Islet precursor cell (in vitro differentiated cells): Measurements from ENCODE around the gene PCSK7.
A peak's percentile ranks its signal among the peaks of the same experiment; 100 is the strongest.
"Not testable (repeated sequence)": the region's sequence is repeated elsewhere in the genome, so short reads cannot be mapped to it uniquely, and the experiment has no call there.

Experiments
- DNase-seq: peaks from one replicate; pipeline ENCODE4 v3.0.0-alpha.2; 2018

Gene PCSK7

DNA sequence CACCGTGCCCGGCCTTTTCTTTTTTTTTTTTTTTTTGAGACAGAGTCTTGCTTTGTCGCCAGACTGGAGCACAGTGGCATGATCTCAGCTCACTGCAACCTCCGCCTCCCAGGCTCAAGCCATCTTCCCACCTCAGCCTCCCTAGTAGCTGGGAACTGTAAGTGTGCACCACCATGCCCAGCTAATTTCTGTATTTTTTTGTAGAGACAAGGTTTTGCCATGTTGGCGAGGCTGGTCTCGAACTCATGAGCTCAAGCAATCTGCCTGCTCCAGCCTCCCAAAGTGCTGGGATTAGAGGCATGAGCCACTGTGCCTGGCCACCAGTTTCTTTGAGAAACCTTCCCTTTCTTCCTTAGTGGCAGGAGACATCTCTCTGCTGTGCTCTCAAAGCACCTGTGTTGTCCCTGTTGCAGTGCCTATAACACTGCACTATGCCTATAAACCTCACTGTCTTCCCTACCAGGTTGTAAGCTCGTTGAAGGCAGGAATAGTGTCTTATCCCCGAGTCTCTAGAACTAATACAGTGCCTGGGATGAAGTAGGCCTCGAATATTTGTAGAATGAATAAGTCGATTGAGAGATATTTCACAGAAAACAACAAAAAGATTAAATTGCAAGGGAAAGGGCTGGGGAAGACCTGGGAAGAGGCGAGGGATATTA lies 19.0 kb downstream of the PCSK7 start:
- no peak for DNase-seq

DNA sequence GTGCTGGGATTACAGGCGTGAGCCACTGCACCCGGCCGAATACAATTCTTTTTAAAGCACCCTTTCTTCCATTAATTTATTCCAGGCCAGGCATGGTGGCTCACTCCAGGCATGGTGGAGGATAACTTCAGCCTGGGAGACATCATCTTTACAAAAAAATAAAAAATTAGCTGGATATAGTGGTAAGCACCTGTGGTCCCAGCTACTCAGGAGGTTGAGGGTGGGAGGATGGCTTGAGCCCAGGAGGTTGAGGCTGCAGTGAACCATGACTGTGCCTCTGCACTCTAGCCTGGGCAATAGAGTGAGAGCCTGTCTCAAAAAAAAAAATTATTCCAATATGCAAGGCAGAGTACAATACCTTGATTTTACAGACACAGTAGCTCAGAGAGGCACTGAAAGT lies 21.3 kb downstream of the PCSK7 start:
- DNase-seq = no peak

DNA sequence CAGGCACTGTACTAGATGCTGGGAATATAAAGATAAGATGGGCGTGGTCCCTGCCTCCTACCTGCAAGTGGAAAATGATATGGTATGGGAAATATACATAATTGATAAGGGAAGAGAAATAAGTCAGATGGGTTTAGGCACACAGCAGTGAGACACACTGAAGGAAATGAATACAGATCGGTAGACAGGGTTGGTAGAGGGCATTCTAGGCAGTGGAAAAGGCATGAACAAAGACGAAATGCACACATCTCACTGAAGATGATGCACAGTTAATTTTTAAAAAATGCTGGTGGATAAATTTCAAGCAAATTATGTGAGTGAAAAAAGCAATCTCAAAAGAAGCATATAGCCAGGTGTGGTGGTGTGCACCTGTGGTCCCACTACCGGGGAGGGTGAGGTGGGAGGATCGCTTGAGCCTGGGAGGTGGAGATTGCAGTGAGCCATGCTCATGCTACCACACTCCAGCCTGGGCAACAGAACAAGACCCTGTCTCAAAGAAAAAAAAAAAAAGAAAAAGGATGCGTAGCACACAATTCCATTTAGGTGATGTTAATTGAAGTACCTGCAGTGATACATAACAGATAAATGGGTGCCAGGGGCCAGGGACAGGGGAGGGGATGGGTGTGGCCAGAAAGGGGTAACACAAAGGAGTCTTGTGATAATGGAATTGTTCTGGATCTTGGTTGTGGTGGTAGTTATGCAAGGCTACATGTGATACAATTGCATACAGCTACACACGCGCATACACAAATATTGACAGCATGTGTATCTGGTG lies 22.3 kb downstream of the PCSK7 start:
- peak; percentile 71 for DNase-seq

DNA sequence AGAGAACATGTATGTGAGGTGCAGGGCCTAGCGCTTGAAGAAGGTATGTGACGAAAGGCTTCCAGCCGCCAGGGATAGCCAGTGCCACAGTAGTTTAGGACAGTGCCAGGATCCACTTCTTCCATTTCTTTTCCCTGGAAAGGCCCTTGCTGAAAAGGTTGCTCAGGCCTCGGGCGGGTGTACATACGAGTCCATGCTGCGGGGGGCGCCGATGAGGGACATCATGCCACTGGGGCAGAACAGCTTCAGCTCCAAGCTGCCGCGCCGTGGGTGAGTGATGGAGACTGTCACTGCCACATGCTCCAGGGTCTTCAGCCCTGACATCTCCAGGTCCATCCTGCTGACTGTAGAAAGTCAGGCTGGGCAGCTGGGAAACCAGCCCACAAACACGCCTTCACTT lies 23.2 kb downstream of the PCSK7 start:
- not testable (repeated sequence) for DNase-seq

DNA sequence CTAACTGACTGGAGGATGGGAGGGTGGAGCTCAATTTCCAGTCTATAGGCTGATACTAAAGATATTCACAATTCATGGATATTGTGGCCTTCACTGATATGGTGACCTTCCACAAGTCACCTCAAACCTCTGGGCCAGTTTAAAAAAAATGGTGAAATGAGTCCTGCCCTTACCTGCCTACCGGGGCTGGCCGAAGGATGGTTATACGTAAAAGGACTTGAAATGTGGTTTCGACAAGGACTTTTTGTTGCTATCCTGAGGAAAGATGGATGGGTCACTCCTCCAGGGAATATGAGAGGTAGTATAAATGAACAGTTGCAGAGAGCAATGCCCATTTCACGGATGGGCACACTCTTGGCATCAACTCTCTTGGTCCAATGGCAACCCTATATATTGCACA lies 24.4 kb downstream of the PCSK7 start:
- not testable (repeated sequence) for DNase-seq

DNA sequence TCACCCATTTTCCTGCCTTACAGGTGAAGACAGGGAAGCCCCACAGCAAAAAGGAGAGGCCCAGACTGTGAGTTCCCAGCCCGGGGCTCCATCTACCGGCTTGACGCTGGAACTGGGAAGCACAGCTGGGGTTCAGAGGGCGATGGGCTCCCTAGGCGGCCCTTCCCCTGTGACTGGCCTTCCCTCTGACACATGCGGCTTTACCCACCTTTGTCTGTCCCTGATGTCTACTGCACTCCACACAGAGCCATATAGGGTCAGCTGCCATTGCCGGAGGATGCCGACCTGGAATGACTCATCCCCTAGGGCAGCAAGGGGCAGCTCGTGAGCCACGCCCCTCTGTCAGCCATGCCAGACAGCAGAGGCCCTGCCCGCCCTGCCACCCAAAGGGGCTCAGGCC lies 25.0 kb downstream of the PCSK7 start:
- not testable (repeated sequence) for DNase-seq

DNA sequence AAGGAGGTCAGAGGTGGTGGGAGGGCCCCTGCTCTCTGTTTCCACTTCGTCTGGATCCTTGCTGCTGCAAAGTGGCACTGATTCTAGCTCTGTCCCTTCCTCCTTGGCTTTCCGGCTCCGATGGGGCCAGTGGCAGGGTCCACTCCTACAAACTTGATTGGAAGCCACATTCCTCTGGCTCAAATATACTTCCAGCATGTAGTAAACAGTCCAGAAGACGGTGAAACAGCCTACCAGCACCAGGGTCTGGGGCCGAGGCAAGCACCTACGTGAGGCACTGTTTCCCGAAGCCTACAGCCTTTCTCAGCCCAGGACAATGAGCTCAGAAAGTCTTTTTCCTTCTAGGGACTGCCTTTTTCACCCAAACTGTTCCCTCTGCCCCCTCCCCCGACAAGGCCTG lies 25.8 kb downstream of the PCSK7 start:
- DNase-seq = not testable (repeated sequence)

DNA sequence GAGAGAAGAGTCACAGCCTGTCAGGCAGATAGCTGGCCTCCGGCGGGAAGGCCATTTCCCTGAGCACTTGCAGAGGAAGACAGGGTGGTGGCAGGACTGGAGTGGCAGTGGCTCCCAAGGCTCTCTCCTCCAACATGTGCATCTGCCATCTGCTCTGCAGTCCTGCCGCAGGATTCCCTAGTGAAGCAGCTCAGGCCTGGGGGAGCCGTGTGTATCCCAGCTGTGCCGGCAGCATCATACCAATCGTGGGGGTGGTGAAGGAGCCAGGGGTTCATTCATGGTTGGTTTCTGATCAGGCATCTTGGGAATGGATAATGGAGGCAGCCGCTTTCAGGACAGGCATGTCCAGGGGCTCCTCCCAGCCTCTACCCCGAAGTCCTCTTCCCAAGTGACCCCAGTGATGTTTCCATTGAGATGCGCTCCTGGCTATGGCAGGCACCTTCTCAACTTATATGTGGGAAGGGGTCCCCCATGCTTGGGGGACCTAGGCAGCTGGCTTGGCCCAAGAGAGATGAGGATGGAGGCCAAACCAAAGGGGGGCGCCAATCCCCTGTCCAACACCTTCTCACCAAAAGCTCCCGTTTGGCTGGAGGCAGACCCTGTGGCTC lies 26.6 kb downstream of the PCSK7 start:
- no peak for DNase-seq

DNA sequence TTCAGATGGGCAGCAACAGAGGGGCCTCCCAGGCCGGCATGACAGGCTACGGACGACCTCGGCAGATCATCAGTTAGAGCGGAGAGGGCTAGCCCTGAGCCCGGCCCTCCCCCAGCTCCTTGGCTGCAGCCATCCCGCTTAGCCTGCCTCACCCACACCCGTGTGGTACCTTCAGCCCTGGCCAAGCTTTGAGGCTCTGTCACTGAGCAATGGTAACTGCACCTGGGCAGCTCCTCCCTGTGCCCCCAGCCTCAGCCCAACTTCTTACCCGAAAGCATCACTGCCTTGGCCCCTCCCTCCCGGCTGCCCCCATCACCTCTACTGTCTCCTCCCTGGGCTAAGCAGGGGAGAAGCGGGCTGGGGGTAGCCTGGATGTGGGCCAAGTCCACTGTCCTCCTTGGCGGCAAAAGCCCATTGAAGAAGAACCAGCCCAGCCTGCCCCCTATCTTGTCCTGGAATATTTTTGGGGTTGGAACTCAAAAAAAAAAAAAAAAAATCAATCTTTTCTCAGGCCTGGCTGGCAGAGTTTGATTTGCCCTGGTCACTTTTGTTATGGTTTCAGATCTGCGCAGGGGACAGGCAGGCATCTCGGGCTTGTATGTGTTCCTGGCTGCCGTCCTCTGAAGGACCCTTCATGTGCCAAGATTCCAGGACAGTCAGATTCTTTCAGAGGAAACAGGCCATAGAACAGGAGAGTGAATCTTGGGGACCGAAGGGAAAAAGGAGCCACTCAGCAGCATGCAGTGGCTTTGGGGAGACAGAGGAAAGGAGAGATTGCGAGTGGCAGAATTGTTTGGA lies 27.4 kb downstream of the PCSK7 start:
- DNase-seq = no peak

DNA sequence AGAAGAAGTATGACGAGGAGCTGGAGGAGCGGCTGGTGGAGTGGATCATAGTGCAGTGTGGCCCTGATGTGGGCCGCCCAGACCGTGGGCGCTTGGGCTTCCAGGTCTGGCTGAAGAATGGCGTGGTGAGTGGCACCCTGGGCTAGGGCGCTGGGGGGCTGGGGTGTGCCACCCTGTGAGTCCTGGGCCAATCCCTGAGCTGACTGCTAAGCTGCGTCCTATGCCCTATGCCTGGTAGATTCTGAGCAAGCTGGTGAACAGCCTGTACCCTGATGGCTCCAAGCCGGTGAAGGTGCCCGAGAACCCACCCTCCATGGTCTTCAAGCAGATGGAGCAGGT lies 28.8 kb downstream of the PCSK7 start:
- DNase-seq = no peak

DNA sequence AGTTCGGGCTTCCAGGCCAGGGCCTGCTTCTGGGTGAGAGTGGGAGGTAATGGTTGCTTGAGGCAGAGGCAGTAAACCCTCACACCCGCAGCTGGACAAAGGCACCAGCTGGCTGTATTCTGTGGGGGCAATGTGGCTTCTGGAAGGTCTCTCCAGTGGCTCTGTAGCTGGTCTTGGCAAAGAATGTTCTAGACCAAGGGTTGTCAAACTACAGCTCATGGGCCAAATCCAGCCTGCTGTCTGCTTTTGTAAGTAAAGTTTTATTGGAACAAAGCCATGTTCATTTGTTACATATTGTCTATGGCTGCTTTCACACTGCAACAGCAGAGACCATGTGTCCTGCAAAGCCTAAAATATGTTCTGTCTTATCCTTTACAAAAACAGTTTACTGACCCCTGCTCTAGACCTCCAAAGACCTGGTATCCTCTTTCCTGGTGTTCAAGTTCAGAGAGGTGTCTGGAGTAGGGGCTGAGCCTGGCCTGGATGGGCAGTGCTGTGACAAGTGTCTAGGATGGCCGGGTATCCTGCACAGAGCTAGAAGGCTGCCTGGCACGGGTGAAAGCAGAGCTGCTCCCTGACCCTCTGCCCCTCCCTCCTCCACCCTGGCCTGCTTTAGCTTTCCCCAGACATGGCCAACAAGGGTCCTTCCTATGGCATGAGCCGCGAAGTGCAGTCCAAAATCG lies 29.3 kb downstream of the PCSK7 start:
- DNase-seq = no peak

DNA sequence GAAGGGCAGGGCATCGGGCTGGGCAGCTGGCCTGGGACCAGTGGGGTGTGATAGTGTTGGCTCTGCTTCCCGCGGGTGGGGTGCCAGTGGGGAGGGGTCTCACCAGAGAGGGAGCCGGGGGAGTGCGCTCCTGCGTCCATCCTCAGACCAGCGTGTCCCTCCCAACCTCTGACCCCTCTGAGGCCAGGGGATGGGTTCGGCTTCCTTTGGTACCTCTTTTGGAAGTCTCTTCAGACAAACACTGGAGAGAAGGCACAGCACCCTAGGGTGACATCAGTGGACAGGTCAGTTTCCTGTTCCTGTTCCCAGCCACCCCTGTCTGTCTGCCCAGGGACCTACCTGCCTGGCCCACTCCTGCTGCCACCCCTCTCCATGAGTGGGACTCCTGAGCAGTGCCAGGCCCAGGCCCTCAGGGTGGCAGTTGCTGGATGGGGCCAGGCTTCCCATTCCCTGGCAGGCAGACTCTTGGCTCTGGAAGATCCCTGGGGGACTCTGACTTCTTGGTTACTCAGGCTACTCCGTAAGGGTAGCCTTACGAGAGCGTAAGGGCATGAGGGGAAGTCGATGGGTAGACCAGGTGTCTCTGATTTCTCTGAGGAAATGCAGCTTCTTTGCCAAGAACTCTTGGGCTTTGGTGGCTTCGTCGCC lies 30.1 kb downstream of the PCSK7 start:
- no peak for DNase-seq

DNA sequence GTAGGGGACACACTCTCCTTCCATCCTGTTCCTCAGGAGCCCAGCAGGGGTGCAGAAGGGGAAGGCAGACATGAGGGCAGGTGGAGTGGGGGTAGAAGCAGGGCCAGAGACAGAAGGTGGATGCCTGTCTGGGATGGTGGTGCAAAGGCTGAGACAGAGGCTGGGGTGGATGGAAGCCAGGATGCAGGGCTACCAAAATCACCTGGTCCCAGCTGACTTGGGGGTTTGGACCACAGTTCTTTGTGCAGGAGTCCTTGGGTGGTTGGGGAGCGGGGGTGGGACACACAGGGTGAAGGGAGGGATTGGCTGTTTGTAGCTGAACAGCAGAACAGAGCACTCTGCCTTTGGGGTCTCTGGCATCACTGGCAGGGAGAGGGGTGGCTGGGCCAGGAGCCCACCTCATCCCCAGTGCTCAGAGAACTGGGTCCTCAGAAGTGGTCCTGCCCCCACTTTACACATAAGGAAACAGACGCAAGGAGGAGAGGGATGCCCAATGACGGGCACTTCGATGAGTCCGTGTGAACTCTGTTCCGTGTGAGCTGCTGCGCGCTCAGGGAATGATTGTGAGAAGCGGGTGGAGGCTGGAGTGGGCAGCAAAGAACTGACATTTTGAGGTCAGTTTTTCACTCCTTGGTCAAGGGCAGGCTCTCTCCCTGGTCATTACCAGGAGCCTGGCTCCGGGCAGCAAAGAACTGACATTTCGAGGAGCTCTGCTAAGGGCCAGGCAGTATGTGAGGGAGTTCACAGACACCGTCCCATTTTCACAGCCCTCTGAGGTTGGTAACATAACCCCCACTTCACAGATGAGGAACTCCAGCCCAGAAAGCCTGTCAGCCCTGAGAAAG lies 30.8 kb downstream of the PCSK7 start:
- no peak for DNase-seq

DNA sequence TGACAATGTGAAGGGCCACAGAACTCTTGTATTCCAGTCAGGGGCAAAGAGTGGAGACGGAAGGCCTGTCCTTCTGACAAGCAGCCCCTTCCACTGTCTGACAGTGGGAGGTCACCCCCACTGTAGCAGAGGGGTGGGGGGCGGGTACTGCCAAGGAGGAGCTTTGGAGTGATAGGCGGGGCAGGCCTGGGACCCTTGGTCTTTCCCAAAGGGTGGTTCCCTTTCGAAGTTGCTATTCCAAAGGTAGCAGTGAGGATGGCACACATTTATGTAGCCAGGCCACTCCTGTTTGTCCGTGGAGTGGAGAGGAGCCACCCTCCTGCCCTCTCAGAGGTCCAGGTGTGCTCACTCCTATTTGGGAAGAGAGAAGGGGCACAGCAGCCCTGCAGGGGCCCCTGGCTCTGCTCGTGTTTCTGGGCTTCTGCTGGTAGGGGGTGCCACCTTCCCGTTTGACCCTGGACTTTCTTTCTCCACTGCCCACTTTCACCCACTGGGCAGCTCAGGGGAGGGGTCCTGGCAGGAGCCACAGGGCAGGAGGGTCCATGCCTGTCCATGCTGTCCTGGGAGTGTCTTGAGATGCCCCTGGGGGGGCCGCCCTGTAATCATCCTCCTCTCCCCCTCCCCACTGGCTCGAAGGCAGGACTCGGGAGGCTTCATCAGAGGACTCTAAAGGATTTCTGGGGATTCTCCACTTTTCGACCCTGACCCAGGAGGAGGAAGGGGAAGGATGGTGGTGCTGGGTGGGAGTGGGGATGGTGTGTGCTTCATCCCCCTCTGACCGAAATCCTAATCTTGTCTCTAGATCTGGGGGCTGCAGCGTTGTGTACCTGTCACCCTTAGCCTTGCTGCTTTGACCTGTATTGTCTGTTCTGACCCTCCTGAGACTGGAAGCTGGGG lies 31.7 kb downstream of the PCSK7 start:
- no peak for DNase-seq

DNA sequence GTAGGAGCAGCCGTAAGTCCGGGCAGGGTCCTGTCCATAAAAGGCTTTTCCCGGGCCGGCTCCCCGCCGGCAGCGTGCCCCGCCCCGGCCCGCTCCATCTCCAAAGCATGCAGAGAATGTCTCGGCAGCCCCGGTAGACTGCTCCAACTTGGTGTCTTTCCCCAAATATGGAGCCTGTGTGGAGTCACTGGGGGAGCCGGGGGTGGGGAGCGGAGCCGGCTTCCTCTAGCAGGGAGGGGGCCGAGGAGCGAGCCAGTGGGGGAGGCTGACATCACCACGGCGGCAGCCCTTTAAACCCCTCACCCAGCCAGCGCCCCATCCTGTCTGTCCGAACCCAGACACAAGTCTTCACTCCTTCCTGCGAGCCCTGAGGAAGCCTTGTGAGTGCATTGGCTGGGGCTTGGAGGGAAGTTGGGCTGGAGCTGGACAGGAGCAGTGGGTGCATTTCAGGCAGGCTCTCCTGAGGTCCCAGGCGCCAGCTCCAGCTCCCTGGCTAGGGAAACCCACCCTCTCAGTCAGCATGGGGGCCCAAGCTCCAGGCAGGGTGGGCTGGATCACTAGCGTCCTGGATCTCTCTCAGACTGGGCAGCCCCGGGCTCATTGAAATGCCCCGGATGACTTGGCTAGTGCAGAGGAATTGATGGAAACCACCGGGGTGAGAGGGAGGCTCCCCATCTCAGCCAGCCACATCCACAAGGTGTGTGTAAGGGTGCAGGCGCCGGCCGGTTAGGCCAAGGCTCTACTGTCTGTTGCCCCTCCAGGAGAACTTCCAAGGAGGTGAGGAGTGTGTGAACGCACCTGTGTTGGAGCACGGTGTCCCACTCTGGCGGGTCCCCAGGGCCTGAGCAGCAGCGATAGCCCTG lies 32.6 kb downstream of the PCSK7 start, which contains the start of gene TAGLN:
TSS of gene TAGLN (plus strand) at position 318 of the 863 bp plus-strand sequence. CDS start 3,644 bp downstream, outside the sequence.
- peak; percentile 98 for DNase-seq

DNA sequence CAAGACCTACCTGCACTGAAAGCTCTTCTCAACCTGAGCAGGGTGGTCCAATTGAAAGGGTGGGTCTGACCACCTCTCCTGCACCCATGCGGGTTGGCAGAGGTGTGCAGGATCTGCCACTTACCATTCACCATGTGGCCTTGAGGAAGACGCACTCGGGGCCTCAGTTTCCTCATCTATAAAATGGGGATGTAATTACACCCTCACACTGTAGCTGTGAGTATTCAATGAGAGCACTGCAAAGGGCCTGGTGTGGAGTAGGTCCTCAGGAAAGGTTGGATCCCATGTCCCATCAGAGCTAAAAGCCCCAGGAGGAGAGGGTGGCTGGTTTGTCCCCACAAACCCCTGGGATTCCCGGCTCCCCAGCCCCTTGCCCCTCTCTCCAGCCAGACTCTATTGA lies 33.3 kb downstream of the PCSK7 start:
- no peak for DNase-seq

DNA sequence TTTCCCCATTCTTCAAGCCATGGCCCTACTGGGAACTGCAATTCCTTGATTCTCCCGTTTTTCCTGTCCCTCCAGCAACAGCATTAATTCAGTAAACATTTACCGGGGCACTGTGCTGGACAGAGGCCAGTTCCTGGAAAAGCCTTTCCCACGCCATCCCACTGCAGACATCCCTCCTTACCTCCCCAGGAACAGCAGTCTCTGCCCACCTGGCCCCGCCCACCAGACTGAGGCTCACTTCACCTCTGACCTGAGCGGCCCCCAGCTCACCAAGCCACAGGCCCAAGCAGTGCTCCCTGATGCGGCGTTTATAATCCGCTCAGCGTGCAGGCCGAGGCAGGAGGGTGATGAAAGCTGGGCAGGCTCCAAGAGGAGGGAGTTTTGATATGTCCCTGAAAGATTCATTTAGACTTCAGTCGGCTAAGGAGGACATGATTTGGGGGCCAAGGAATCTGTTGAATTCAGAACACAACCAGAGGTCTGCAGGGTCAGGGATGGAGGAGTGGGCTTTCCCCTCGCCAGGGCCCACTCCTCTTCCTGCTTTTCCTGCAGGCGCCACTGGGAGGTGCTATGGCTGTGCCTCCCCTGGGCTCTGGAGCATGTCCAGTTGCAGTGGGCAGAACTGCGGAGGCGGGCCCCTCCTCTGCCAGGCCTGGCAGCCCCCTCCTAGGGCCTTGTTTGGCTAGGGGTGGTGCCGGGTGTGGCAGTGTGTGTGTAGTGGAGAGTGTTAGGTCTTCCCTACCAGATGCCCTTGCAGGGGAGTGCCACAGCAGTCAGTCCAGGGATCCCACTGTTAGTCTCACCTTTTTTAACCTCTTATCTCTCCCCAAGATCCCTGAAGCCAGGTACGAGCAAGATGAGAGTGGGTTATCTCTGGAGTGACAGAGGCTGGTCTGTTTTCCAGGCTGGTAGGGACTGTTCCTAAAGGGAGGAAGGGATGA lies 34.1 kb downstream of the PCSK7 start:
- DNase-seq = peak; percentile 90

DNA sequence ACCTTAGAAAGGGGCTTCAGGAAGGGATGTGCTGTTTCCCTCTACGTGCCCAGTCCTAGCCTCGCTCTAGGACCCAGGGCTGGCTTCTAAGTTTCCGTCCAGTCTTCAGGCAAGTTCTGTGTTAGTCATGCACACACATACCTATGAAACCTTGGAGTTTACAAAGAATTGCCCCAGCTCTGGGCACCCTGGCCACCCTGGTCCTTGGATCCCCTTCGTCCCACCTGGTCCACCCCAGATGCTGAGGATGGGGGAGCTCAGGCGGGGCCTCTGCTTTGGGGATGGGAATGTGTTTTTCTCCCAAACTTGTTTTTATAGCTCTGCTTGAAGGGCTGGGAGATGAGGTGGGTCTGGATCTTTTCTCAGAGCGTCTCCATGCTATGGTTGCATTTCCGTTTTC lies 34.9 kb downstream of the PCSK7 start:
- no peak for DNase-seq
